ENCODE results near the gene ATXN1.
"Not testable (repeated sequence)": the region's sequence is repeated elsewhere in the genome, so short reads cannot be mapped to it uniquely, and the experiment has no call there.

DNA sequence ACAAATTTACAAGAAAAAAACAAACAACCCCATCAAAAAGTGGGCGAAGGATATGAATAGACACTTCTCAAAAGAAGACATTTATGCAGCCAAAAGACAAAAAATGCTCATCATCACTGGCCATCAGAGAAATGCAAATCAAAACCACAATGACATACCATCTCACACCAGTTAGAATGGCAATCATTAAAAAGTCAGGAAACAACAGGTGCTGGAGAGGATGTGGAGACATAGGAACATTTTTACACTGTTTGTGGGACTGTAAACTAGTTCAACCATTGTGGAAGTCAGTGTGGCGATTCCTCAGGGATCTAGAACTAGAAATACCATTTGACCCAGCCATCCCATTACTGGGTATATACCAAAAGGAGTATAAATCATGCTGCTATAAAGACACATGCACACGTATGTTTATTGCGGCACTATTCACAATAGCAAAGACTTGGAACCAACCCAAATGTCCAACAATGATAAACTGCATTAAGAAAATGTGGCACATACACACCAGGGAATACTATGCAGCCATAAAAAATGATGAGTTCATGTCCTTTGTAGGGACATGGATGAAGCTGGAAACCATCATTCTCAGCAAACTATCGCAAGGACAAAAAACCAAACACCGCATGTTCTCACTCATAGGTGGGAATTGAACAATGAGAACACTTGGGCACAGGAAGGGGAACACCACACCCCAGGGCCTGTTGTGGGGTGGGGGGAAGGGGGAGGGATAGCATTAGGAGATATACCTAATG, 58.5 kb downstream of the ATXN1 start:
- TF ChIP-seq, protein P1, sequence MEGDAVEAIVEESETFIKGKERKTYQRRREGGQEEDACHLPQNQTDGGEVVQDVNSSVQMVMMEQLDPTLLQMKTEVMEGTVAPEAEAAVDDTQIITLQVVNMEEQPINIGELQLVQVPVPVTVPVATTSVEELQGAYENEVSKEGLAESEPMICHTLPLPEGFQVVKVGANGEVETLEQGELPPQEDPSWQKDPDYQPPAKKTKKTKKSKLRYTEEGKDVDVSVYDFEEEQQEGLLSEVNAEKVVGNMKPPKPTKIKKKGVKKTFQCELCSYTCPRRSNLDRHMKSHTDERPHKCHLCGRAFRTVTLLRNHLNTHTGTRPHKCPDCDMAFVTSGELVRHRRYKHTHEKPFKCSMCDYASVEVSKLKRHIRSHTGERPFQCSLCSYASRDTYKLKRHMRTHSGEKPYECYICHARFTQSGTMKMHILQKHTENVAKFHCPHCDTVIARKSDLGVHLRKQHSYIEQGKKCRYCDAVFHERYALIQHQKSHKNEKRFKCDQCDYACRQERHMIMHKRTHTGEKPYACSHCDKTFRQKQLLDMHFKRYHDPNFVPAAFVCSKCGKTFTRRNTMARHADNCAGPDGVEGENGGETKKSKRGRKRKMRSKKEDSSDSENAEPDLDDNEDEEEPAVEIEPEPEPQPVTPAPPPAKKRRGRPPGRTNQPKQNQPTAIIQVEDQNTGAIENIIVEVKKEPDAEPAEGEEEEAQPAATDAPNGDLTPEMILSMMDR (IDR thresholded peaks at IDR 0.05; ENCODE audit: insufficient read depth, low read length, poor library complexity, severe bottlenecking), result not testable (repeated sequence)
- not testable (repeated sequence) for TF ChIP-seq EZH2phosphoT487 (conservative IDR thresholded peaks at IDR 0.05; ENCODE audit: low read length)
